Measurements from ENCODE around the gene SH2B2.

Gene SH2B2

GRCh38 chr7:102305414-102306268 lies 19.0 kb downstream of the SH2B2 start:
- Histone ChIP-seq H3K4ac (ENCODE audit: low read length) (no peak overlapping the region), H3K18ac (ENCODE audit: low read length) (no peak overlapping the region), H3K36me3 (replicated peaks in 1 of 2; ENCODE audit: control insufficient read depth in 2 of 2, insufficient read depth in 2 of 2, low read length in 2 of 2) (peaks cover 2 to 38% of the 10 kb centered on the region in 2 donors), H3K79me1 (ENCODE audit: low read depth, low read length) (peaks cover 1% of the 10 kb centered on the region), H3K27me3 (ENCODE audit: control insufficient read depth in 3 of 3, insufficient read depth in 3 of 3, low read depth in 1 of 3, low read length in 3 of 3) (no peaks in the 10 kb centered on the region), H3K23ac (ENCODE audit: low read depth, low read length, poor library complexity) (no peak overlapping the region), H3K27ac (replicated peaks; ENCODE audit: low read length) (no peak overlapping the region), H3K4me1 (ENCODE audit: control insufficient read depth in 2 of 2, insufficient read depth in 1 of 2, low read depth in 1 of 2, low read length in 2 of 2) (peaks cover 5 to 16% of the 10 kb centered on the region in 2 donors), H2BK5ac (ENCODE audit: low read length) (no peak overlapping the region), H3K9me3 (replicated peaks in 1 of 2; ENCODE audit: control insufficient read depth in 2 of 2, insufficient read depth in 1 of 2, low read depth in 1 of 2, low read length in 2 of 2) (no peaks in the 10 kb centered on the region), H4K8ac (ENCODE audit: low read depth, low read length) (peak overlapping the region; percentile 72), H3K9ac (ENCODE audit: low read depth, low read length, poor library complexity) (no peak overlapping the region), H2BK120ac (ENCODE audit: low read depth, low read length) (no peak overlapping the region), H4K91ac (ENCODE audit: low read depth, low read length, poor library complexity) (no peak overlapping the region), H2AK5ac (ENCODE audit: low read depth, low read length) (no peak overlapping the region), H2BK15ac (ENCODE audit: low read length) (no peak overlapping the region), H2BK12ac (ENCODE audit: low read length) (no peak overlapping the region), H3K4me3 (ENCODE audit: low read length in 2 of 2) (no peak overlapping the region), H3K14ac (ENCODE audit: low read length) (no peak overlapping the region), H2AFZ (ENCODE audit: low read length) (no peak overlapping the region), H3K4me2 (ENCODE audit: insufficient read depth, low read length, poor library complexity, severe bottlenecking) (no peak overlapping the region)
- no CpG with 5 or more reads among the region's 17 CpGs for WGBS, 2 donors (ENCODE audit: extremely low coverage in 2 of 2, insufficient read length in 2 of 2, insufficient replicate concordance in 1 of 2)
- DNase-seq (ENCODE audit: low spot score), result no peak

- H3K27ac ChIP-seq (replicated peaks; ENCODE audit: low read length), result no peak overlapping the region
Observed at GRCh38 chr7:102306916-102307677, 20.4 kb downstream of the SH2B2 start.

GRCh38 chr7:102310414-102310815 lies 23.7 kb downstream of the SH2B2 start:
- Histone ChIP-seq H4K91ac (ENCODE audit: low read depth, low read length, poor library complexity) (no peak overlapping the region), H3K36me3 (replicated peaks in 1 of 2; ENCODE audit: control insufficient read depth in 2 of 2, insufficient read depth in 2 of 2, low read length in 2 of 2) (peaks cover 5 to 46% of the 10 kb centered on the region in 2 donors), H2BK15ac (ENCODE audit: low read length) (no peak overlapping the region), H3K9me3 (replicated peaks in 1 of 2; ENCODE audit: control insufficient read depth in 2 of 2, insufficient read depth in 1 of 2, low read depth in 1 of 2, low read length in 2 of 2) (no peaks in the 10 kb centered on the region), H2BK5ac (ENCODE audit: low read length) (no peak overlapping the region), H3K79me1 (ENCODE audit: low read depth, low read length) (peaks cover 3% of the 10 kb centered on the region), H3K4me3 (ENCODE audit: low read length in 2 of 2) (peak overlapping the region in 1 of 2 donors; percentile 59), H3K4me2 (ENCODE audit: insufficient read depth, low read length, poor library complexity, severe bottlenecking) (no peak overlapping the region), H2AK5ac (ENCODE audit: low read depth, low read length) (no peak overlapping the region), H3K4ac (ENCODE audit: low read length) (no peak overlapping the region), H3K23ac (ENCODE audit: low read depth, low read length, poor library complexity) (no peak overlapping the region), H3K14ac (ENCODE audit: low read length) (no peak overlapping the region), H3K27me3 (ENCODE audit: control insufficient read depth in 3 of 3, insufficient read depth in 3 of 3, low read depth in 1 of 3, low read length in 3 of 3) (no peaks in the 10 kb centered on the region), H2BK12ac (ENCODE audit: low read length) (no peak overlapping the region), H3K18ac (ENCODE audit: low read length) (no peak overlapping the region), H2AFZ (ENCODE audit: low read length) (no peak overlapping the region), H2BK120ac (ENCODE audit: low read depth, low read length) (no peak overlapping the region), H3K9ac (ENCODE audit: low read depth, low read length, poor library complexity) (no peak overlapping the region), H3K27ac (replicated peaks; ENCODE audit: low read length) (peak overlapping the region; percentile 27), H3K4me1 (ENCODE audit: control insufficient read depth in 2 of 2, insufficient read depth in 1 of 2, low read depth in 1 of 2, low read length in 2 of 2) (peaks cover 5 to 16% of the 10 kb centered on the region in 2 donors), H4K8ac (ENCODE audit: low read depth, low read length) (no peak overlapping the region)
- no CpG with 5 or more reads among the region's 9 CpGs for WGBS, 2 donors (ENCODE audit: extremely low coverage in 2 of 2, insufficient read length in 2 of 2, insufficient replicate concordance in 1 of 2)
- no peak for DNase-seq (ENCODE audit: low spot score)

More at GRCh38 chr7:102306916-102307677, 20.4 kb downstream of the SH2B2 start:
- peaks cover 5 to 16% of the 10 kb centered on the region in 2 donors for H3K4me1 ChIP-seq (ENCODE audit: control insufficient read depth in 2 of 2, insufficient read depth in 1 of 2, low read depth in 1 of 2, low read length in 2 of 2)
- H3K14ac ChIP-seq (ENCODE audit: low read length), result no peak overlapping the region
- H4K91ac ChIP-seq (ENCODE audit: low read depth, low read length, poor library complexity), result no peak overlapping the region
- no peak overlapping the region for H2BK12ac ChIP-seq (ENCODE audit: low read length)
- no peak overlapping the region for H2BK120ac ChIP-seq (ENCODE audit: low read depth, low read length)
- H2BK15ac ChIP-seq (ENCODE audit: low read length), result peak overlapping the region; percentile 47
- no peak overlapping the region for H2BK5ac ChIP-seq (ENCODE audit: low read length)
- H3K9me3 ChIP-seq (replicated peaks in 1 of 2; ENCODE audit: control insufficient read depth in 2 of 2, insufficient read depth in 1 of 2, low read depth in 1 of 2, low read length in 2 of 2), result no peaks in the 10 kb centered on the region
- no peak overlapping the region for H3K9ac ChIP-seq (ENCODE audit: low read depth, low read length, poor library complexity)
- H3K36me3 ChIP-seq (replicated peaks in 1 of 2; ENCODE audit: control insufficient read depth in 2 of 2, insufficient read depth in 2 of 2, low read length in 2 of 2), result peaks cover 2 to 35% of the 10 kb centered on the region in 2 donors
- H3K4ac ChIP-seq (ENCODE audit: low read length), result no peak overlapping the region
- no peak overlapping the region for H3K23ac ChIP-seq (ENCODE audit: low read depth, low read length, poor library complexity)
- H2AK5ac ChIP-seq (ENCODE audit: low read depth, low read length), result peak overlapping the region; percentile 20
- no CpG with 5 or more reads among the region's 17 CpGs for WGBS, 2 donors (ENCODE audit: extremely low coverage in 2 of 2, insufficient read length in 2 of 2, insufficient replicate concordance in 1 of 2)
- no peak overlapping the region for H3K4me2 ChIP-seq (ENCODE audit: insufficient read depth, low read length, poor library complexity, severe bottlenecking)
- peak overlapping the region; percentile 13 for H2AFZ ChIP-seq (ENCODE audit: low read length)
- H3K4me3 ChIP-seq (ENCODE audit: low read length in 2 of 2), result no peak overlapping the region
- H3K27me3 ChIP-seq (ENCODE audit: control insufficient read depth in 3 of 3, insufficient read depth in 3 of 3, low read depth in 1 of 3, low read length in 3 of 3), result no peaks in the 10 kb centered on the region
- DNase-seq (ENCODE audit: low spot score), result no peak
- H4K8ac ChIP-seq (ENCODE audit: low read depth, low read length), result no peak overlapping the region
- peak overlapping the region; percentile 53 for H3K18ac ChIP-seq (ENCODE audit: low read length)
- H3K79me1 ChIP-seq (ENCODE audit: low read depth, low read length), result peaks cover 1% of the 10 kb centered on the region

DNA sequence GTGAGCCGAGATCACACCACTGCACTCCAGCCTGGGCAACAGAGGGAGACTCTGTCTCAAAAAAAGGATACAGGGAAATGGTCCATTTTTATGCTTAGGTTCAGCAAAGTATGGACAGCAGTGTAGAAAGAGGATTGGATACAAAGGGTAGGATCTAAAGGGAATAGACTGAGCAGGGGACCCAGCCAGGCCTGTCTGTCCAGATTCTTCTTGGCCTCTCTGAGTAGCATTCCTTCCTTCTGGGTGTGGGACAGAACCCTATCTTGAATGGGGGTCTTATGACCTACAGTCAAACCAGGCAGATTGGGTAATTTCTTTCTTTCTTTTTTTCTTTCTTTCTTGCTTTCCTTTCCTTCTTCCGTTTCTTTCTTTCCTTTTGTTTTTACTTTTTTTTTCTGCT lies 25.6 kb downstream of the SH2B2 start:
- no peak for DNase-seq (ENCODE audit: low spot score)
- H4K91ac ChIP-seq (ENCODE audit: low read depth, low read length, poor library complexity), result no peak overlapping the region
- no peak overlapping the region for H3K9ac ChIP-seq (ENCODE audit: low read depth, low read length, poor library complexity)
- no peak overlapping the region for H3K18ac ChIP-seq (ENCODE audit: low read length)
- H3K4me2 ChIP-seq (ENCODE audit: insufficient read depth, low read length, poor library complexity, severe bottlenecking), result no peak overlapping the region
- H3K23ac ChIP-seq (ENCODE audit: low read depth, low read length, poor library complexity), result no peak overlapping the region
- no peak overlapping the region for H2BK5ac ChIP-seq (ENCODE audit: low read length)
- peaks cover 5 to 54% of the 10 kb centered on the region in 2 donors for H3K36me3 ChIP-seq (replicated peaks in 1 of 2; ENCODE audit: control insufficient read depth in 2 of 2, insufficient read depth in 2 of 2, low read length in 2 of 2)
- H3K4me1 ChIP-seq (ENCODE audit: control insufficient read depth in 2 of 2, insufficient read depth in 1 of 2, low read depth in 1 of 2, low read length in 2 of 2), result peaks cover 0 to 7% of the 10 kb centered on the region in 2 donors
- H3K9me3 ChIP-seq (replicated peaks in 1 of 2; ENCODE audit: control insufficient read depth in 2 of 2, insufficient read depth in 1 of 2, low read depth in 1 of 2, low read length in 2 of 2), result no peaks in the 10 kb centered on the region
- H3K14ac ChIP-seq (ENCODE audit: low read length), result no peak overlapping the region
- WGBS, 2 donors (ENCODE audit: extremely low coverage in 2 of 2, insufficient read length in 2 of 2, insufficient replicate concordance in 1 of 2), result no CpG with 5 or more reads among the region's 2 CpGs
- H2BK120ac ChIP-seq (ENCODE audit: low read depth, low read length), result no peak overlapping the region
- peaks cover 3% of the 10 kb centered on the region for H3K79me1 ChIP-seq (ENCODE audit: low read depth, low read length)
- no peak overlapping the region for H3K27ac ChIP-seq (replicated peaks; ENCODE audit: low read length)
- no peak overlapping the region for H3K4ac ChIP-seq (ENCODE audit: low read length)
- H4K8ac ChIP-seq (ENCODE audit: low read depth, low read length), result no peak overlapping the region
- H2AFZ ChIP-seq (ENCODE audit: low read length), result no peak overlapping the region
- no peak overlapping the region for H3K4me3 ChIP-seq (ENCODE audit: low read length in 2 of 2)
- H3K27me3 ChIP-seq (ENCODE audit: control insufficient read depth in 3 of 3, insufficient read depth in 3 of 3, low read depth in 1 of 3, low read length in 3 of 3), result no peaks in the 10 kb centered on the region
- H2BK15ac ChIP-seq (ENCODE audit: low read length), result no peak overlapping the region
- H2AK5ac ChIP-seq (ENCODE audit: low read depth, low read length), result no peak overlapping the region
- H2BK12ac ChIP-seq (ENCODE audit: low read length), result no peak overlapping the region

All from neuronal stem cell (in vitro differentiated cells).